DOHH2 (cell line): ENCODE measurements around the gene ARID3C.

Experiments
- H3F3A ChIP-seq: fragments of 200-600 bp; sonication (generic), shearing (Covaris generic); 2 replicates; pipeline ENCODE4 v1.6.0; 2016; ENCODE audit warnings: antibody characterized with exemption, mild to moderate bottlenecking; ENCODE audit not compliant: control insufficient read depth, insufficient read depth
- H3K27ac ChIP-seq: fragments of 200-600 bp; sonication (generic); 2 replicates; pipeline ENCODE4 v1.5.1; 2014; ENCODE audit warnings: low read depth, mild to moderate bottlenecking, low read length, moderate library complexity
- H3K27me3 ChIP-seq: fragments of 200-600 bp; sonication (generic); 2 replicates; pipeline ENCODE4 v1.6.1; 2014; ENCODE audit warnings: mild to moderate bottlenecking, low read length, mixed read lengths; ENCODE audit not compliant: control insufficient read depth
- H3K36me3 ChIP-seq: fragments of 200-600 bp; sonication (generic); 2 replicates; pipeline ENCODE4 v1.6.1; 2014; ENCODE audit warnings: mild to moderate bottlenecking, low read length, moderate library complexity, mixed read lengths; ENCODE audit not compliant: control insufficient read depth
- H3K4me1 ChIP-seq: fragments of 200-600 bp; sonication (generic); 2 replicates; pipeline ENCODE4 v1.6.1; 2014; ENCODE audit warnings: mild to moderate bottlenecking, low read length, mixed read lengths; ENCODE audit not compliant: control insufficient read depth
- H3K4me2 ChIP-seq: fragments of 200-600 bp; sonication (generic); 2 replicates; pipeline ENCODE4 v1.6.0; 2014; ENCODE audit warnings: mild to moderate bottlenecking, low read length, moderate library complexity
- H3K4me3 ChIP-seq: fragments of 200-600 bp; sonication (generic); 2 replicates; pipeline ENCODE4 v1.5.1; 2014; ENCODE audit warnings: mild to moderate bottlenecking, low read length, mixed read lengths
- H3K79me2 ChIP-seq: fragments of 200-600 bp; sonication (generic); 2 replicates; pipeline ENCODE4 v1.6.1; 2014; ENCODE audit warnings: mild to moderate bottlenecking, low read length, mixed read lengths; ENCODE audit not compliant: control insufficient read depth
- H3K9me2 ChIP-seq: fragments of 200-600 bp; sonication (generic); replicated peaks from 2 replicates; pipeline ENCODE4 v1.6.1; 2014; ENCODE audit warnings: mild to moderate bottlenecking, low read length, mixed read lengths; ENCODE audit not compliant: control insufficient read depth
- H3K9me3 ChIP-seq: fragments of 200-600 bp; sonication (generic); 2 replicates; pipeline ENCODE4 v1.6.1; 2014; ENCODE audit warnings: antibody characterized with exemption, low read length, mixed read lengths; ENCODE audit not compliant: control insufficient read depth, insufficient read depth
- H4K20me1 ChIP-seq: fragments of 200-600 bp; sonication (generic); 2 replicates; pipeline ENCODE4 v1.6.0; 2014; ENCODE audit warnings: low read depth, mild to moderate bottlenecking, antibody characterized with exemption, low read length, moderate library complexity; ENCODE audit not compliant: control insufficient read depth, insufficient read depth
- CTCF ChIP-seq: fragments of 200-600 bp; sonication (generic); IDR thresholded peaks from one replicate; pipeline ENCODE4 v1.5.1; 2014; ENCODE audit warnings: antibody characterized with exemption, mild to moderate bottlenecking, low read depth, low read length; ENCODE audit not compliant: poor library complexity, severe bottlenecking
- EZH2phosphoT487 ChIP-seq: fragments of 200-600 bp; sonication (generic); IDR thresholded peaks from 2 replicates; pipeline ENCODE4 v1.6.1; 2017; ENCODE audit warnings: borderline replicate concordance, mild to moderate bottlenecking, antibody characterized with exemption, low read length, moderate library complexity, mixed read lengths

Gene ARID3C

GRCh38 chr9:34587271-34587670 is 41.6 kb downstream of the ARID3C start:
- no peak overlapping the region for H3K4me3 ChIP-seq
- H3K79me2 ChIP-seq, result no peaks in the 10 kb centered on the region
- peaks cover 8% of the 10 kb centered on the region for H3K4me1 ChIP-seq
- TF ChIP-seq CTCF (no peak), EZH2phosphoT487 (no peak)
- no peaks in the 10 kb centered on the region for H3F3A ChIP-seq
- H3K27me3 ChIP-seq, result peaks cover 64% of the 10 kb centered on the region
- H3K27ac ChIP-seq, result no peak overlapping the region
- H4K20me1 ChIP-seq, result no peaks in the 10 kb centered on the region
- H3K4me2 ChIP-seq, result no peak overlapping the region
- no peaks in the 10 kb centered on the region for H3K9me2 ChIP-seq
- H3K36me3 ChIP-seq, result no peaks in the 10 kb centered on the region
- H3K9me3 ChIP-seq, result no peaks in the 10 kb centered on the region

GRCh38 chr9:34585946-34586669 is 42.8 kb downstream of the ARID3C start:
- peaks cover 3% of the 10 kb centered on the region; the same call in 1 of the 2 replicates for H3K4me1 ChIP-seq
- H3K27ac ChIP-seq, result no peak overlapping the region
- no peak for TF ChIP-seq EZH2phosphoT487
- TF ChIP-seq CTCF, result no peak
- H3K4me3 ChIP-seq, result no peak overlapping the region
- peaks cover 57% of the 10 kb centered on the region for H3K27me3 ChIP-seq
- H3F3A ChIP-seq, result no peaks in the 10 kb centered on the region
- no peaks in the 10 kb centered on the region for H4K20me1 ChIP-seq
- H3K36me3 ChIP-seq, result no peaks in the 10 kb centered on the region
- no peak overlapping the region for H3K4me2 ChIP-seq
- H3K9me2 ChIP-seq, result no peaks in the 10 kb centered on the region
- no peaks in the 10 kb centered on the region for H3K9me3 ChIP-seq
- no peaks in the 10 kb centered on the region for H3K79me2 ChIP-seq

- no peaks in the 10 kb centered on the region for H3K9me2 ChIP-seq
- no peak overlapping the region for H3K27ac ChIP-seq
- H3K36me3 ChIP-seq, result no peaks in the 10 kb centered on the region
- no peaks in the 10 kb centered on the region for H3K79me2 ChIP-seq
- peaks cover 54% of the 10 kb centered on the region for H3K27me3 ChIP-seq
- no peak overlapping the region for H3K4me3 ChIP-seq
- H3K4me2 ChIP-seq, result no peak overlapping the region
- no peaks in the 10 kb centered on the region for H3K9me3 ChIP-seq
- H4K20me1 ChIP-seq, result no peaks in the 10 kb centered on the region
- H3F3A ChIP-seq, result no peaks in the 10 kb centered on the region
- no peaks in the 10 kb centered on the region for H3K4me1 ChIP-seq
- no peak for TF ChIP-seq EZH2phosphoT487
- TF ChIP-seq CTCF, result no peak
Observed at GRCh38 chr9:34584970-34585369, 43.9 kb downstream of the ARID3C start.
